Measurements from ENCODE around the gene FZR1.

Gene FZR1

GRCh38 chr19:3505598-3506383 lies at the start of gene FZR1:
TSS of gene FZR1 (plus strand) at chr19:3506311. CDS start at chr19:3522990, 16,679 bp downstream.
- H3K27ac ChIP-seq, result peak within 1 kb of the TSS; percentile 96
- TF ChIP-seq ZFX (IDR thresholded peaks at IDR 0.05; ENCODE audit: borderline replicate concordance) (no peak), CTCF (IDR thresholded peaks at IDR 0.05) (no peak)

- TF ChIP-seq CTCF (IDR thresholded peaks at IDR 0.05), result no peak
- no peak overlapping the region for H3K27ac ChIP-seq
Measured at GRCh38 chr19:3456925-3457527, 49.1 kb upstream of the FZR1 start.

DNA sequence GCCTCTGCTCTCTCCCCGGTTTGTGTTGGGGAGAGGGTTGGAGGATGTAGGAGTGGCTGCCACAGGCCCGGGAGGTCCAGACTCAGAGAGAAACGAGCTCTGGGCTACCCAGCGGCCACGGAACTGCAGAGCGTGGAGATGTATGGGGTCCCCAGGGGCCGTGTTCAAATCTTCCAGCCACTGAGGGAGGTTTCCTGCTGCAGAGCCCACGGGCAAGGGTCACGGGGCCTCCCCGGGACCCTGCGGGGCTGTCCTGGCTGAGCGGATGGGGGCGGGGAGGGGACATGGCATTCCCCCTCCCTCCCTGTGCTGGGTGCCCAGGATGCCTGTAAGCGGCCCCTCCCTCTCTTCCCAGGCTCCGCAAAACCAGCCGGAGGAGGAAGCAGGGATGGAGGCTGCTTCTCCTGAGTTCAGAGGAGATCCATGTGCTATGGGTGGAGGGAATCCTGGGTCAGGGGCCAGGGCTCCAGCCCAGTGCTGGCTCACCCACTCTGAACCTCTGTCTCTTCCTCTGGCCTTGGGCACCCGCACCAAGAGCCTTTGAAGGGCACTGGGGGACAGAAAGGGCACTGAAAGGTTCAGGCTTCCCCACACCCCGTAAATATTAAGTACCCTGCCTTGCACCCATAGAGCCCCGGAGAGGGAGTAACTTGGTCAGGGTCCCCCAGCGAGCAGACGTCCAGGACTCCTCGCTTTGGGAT lies 48.4 kb upstream of the FZR1 start:
- TF ChIP-seq ZFX (IDR thresholded peaks at IDR 0.05; ENCODE audit: borderline replicate concordance) (no peak), CTCF (IDR thresholded peaks at IDR 0.05) (no peak)
- H3K27ac ChIP-seq, result no peak overlapping the region

DNA sequence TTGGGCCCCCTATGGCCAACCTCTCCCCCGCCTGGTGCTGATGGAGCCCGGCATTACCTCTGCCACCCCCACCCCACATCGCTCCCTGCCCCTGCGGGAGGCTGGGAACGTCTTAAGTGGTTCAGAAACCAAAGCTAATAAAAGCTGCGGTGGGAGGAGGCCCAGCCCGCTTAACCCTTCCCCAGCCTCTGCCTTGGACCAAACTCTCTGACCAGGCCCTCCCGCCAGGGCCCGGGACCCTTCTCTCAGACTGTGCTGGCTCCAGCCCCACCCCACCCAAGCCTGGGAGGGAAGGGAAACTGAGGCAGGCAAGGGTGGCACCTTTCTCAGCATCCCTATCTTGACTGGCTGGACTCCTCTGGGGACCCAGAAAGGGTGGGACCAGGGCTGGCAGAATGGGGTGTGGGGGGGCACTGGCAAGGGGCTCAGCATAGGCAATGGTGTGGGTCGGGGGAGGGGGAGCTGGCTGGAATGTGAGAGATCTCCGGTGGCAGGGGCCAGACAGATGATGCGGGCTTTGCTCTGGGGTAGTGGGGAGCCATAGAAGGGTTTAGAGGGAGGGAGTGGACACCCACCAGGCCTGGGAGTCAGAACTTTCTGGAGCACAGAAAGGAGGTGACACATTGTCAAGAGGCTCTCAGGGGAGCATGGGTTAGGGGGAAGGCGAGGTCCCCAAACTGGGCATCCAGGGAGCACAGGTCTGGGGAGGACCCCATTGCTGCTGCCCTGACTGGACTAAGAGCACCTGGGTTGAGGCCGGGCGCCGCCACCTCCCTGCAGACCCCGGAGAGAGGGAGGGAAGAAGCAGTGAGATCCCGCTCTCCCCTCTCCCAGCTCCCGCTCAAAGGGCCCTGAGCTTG lies 47.7 kb upstream of the FZR1 start:
- H3K27ac ChIP-seq, result no peak overlapping the region
- TF ChIP-seq ZFX (IDR thresholded peaks at IDR 0.05; ENCODE audit: borderline replicate concordance) (no peak), CTCF (IDR thresholded peaks at IDR 0.05) (no peak)

GRCh38 chr19:3459089-3459881 lies 46.8 kb upstream of the FZR1 start:
- TF ChIP-seq ZFX (IDR thresholded peaks at IDR 0.05; ENCODE audit: borderline replicate concordance) (no peak), CTCF (IDR thresholded peaks at IDR 0.05) (no peak)
- no peak overlapping the region for H3K27ac ChIP-seq

GRCh38 chr19:3459965-3460582 lies 46.0 kb upstream of the FZR1 start:
- no peak overlapping the region for H3K27ac ChIP-seq
- TF ChIP-seq CTCF (IDR thresholded peaks at IDR 0.05) (no peak), ZFX (IDR thresholded peaks at IDR 0.05; ENCODE audit: borderline replicate concordance) (no peak)
